HG03135 (cell line): Measurements from ENCODE around the gene SIX5.
A peak's percentile ranks its signal among the peaks of the same experiment; 100 is the strongest.

Experiments used
- ATAC-seq: cut with Tn5 transposase; IDR thresholded peaks from one replicate; pipeline ENCODE4 v1.9.1; 2021; ENCODE audit warnings: mild to moderate bottlenecking, moderate library complexity; ENCODE audit not compliant: unreplicated experiment

The SIX5 gene

DNA sequence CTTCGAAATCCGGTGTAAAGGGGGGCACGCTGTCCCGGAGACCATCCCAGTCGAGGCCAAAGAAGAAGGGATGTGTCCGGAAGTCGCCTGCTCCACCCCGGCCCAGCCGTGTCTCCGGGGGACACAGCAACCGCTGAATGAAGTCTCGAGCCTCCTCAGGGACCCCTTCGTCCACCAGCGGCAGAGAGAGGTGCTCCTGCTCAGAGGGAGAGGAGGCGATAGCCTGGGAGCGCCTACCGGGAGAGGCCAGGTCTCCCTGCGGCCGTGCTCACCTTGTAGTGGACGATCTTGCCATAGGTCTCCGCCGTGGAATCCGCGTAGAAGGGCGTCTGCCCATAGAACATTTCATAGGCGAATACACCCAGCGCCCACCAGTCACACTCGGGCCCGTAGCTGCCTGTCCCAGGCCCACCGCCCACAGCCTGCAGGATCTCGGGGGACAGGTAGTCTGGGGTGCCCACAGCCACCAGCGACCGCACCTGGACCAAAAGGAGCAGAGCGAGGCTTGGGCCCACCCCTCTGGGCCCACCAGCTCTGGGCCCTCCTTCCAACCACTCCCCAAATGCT lies 8.4 kb upstream of the SIX5 start:
- ATAC-seq: no peak

DNA sequence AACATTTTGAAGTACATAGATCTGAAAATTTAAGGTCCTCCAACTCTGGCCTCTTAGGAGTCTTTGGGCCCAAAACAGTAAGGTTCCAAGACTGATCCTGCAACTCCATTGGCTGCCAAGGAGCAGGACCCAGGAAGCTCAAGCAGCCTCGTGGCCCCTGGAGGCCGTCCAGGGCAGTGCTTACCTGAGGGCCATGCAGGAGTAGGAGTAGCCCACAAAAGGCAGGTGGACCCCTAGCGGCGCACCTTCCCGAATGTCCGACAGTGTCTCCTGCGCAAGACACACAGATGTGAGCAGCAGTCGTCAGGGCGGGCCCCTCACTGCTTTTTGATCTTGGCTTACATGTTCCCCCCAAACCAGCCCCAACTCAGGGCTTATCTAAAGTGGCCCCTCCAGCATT lies 5.7 kb upstream of the SIX5 start:
- ATAC-seq: no peak

DNA sequence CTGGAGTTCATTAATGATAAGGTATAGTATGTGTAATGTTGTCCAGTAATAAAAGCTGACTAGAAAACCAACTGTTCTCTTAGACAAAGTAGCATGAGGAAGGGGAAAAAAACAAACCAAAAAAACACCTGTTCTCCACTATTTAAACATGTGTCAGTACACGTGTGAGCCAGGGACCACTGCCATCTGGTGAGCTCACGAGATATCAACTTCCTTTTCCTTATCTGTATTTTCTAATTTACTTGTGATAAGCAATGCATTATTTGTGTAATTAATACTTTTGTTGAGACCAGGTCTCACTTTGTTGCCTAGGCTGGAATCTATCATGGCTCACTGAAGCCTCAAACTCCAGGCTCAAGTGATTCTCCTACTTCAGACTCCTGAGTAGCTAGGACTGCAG lies 4.3 kb upstream of the SIX5 start:
- ATAC-seq: no peak

DNA sequence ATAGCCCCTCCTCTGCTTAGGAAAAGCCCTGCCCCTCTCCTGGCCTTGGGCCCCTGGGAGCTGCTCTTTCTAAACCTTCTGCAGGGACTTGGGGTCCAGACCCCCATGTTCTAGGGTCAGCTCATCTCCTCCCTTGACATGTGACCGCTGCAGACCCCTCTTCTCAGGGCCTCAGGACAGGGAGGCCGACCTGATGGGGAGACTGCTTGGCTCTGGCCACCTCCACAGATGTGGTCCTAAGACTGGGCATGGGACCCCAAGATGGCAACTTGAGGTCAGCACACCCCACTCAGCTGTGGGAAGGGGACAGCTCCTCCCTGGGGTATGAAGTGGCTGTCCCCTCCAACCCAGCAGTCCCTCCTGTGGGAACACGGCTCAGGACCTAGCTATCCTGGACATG lies 3.9 kb upstream of the SIX5 start:
- ATAC-seq: no peak

DNA sequence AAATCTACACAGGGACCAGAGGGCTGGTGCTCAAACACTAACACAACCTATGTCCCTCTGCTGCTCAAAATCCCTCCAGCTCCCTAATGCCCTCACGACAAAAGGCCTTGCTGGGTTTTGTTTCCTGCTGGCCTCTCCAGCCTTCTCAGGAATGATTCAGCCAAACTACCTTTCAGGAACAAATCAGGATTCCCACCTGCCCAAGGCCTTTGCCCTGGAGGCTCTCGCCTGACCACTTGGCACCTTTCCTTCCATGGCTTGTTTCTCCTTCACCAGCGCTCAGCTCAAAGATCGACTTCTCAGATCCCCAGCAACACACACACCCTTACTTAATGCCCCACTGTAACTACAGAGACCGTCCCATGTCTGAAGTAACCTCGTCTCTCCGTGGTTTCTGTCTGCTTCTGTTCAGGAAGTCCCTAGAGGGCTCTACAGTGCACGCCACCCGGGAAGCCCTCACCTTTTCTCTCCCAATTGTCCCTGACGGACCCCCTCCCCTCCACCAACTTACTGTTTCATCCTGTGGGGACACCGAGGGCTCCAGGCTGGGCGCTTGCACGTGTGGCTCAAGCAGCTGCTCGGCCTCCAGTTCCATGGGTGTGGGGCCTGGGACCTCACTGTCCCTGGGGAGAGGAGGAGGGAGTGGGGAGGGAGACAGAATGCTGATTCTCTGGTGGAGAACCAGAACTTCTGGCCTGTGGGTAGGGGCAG lies 3.2 kb upstream of the SIX5 start:
- ATAC-seq: no peak

DNA sequence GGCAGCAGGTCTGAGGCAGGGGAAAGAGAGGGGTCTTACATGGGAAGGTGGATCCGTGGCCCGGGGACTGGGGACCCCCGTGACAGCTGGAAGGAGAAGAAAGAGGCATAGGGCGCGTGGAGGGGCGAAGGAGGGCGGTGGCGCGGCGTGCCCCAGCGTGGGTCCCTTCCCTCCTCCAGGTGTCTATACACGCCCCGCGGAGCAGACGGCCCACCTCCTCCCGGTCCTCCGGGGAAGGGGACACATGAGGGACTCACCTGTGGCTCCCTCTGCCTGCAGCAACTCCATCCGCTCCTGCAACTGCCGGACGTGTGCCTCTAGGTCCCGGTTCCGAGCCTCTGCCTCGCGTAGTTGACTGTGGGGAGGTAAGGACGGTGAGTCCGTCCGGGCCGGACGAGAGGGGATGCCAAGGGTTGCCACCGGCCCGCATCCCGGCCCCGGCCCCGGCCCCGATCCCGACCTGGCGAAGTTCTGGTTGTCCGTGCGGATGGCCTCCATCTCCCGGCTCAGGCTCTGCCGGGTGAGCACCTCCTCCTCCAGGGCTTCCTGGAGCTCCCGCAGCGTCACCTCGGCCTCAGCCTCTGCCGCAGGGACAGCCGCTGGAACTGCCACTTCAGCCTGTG lies 2.4 kb upstream of the SIX5 start:
- ATAC-seq: no peak

DNA sequence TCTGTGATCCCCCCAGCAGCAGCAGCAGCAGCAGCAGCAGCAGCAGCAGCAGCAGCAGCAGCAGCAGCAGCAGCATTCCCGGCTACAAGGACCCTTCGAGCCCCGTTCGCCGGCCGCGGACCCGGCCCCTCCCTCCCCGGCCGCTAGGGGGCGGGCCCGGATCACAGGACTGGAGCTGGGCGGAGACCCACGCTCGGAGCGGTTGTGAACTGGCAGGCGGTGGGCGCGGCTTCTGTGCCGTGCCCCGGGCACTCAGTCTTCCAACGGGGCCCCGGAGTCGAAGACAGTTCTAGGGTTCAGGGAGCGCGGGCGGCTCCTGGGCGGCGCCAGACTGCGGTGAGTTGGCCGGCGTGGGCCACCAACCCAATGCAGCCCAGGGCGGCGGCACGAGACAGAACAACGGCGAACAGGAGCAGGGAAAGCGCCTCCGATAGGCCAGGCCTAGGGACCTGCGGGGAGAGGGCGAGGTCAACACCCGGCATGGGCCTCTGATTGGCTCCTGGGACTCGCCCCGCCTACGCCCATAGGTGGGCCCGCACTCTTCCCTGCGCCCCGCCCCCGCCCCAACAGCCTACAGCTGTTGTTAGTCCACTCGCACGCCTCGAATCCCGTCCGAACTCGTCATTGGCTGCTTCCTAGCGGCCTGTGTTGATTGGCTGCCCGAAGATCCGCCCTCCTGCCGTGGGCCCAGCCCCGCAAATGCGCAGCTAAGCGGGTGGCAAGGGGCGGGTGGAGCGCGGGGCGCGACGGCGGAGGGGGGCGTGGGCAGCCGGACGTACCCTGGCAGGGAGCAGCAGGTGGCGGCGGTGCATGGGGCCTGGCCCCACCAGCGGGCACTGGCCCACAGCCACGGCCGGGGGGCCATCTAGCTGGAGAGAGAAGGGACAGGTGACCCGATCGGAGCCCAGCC lies 1.4 kb upstream of the SIX5 start:
- ATAC-seq: peak; percentile 50

DNA sequence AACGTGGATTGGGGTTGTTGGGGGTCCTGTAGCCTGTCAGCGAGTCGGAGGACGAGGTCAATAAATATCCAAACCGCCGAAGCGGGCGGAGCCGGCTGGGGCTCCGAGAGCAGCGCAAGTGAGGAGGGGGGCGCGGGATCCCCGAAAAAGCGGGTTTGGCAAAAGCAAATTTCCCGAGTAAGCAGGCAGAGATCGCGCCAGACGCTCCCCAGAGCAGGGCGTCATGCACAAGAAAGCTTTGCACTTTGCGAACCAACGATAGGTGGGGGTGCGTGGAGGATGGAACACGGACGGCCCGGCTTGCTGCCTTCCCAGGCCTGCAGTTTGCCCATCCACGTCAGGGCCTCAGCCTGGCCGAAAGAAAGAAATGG lies 754 bp upstream of the SIX5 start:
- ATAC-seq: no peak

DNA sequence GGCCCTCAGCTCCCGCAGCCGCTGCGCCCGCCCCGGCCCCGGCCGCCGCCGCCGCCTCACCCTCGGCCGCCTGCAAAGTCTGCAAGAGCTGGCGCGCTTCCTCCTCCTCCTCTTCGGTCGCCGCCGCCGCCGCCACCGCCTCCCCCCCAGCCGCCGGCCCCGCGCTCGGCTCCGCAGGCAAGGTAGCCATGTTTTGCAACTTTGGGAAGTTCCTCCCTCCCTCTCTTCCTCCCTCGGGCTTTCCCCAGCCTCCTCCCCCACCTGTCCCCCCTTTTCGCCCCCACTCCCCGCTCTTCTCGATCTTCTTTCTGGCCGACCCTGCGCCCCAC lies 433 bp downstream of the SIX5 start:
- ATAC-seq: no peak

DNA sequence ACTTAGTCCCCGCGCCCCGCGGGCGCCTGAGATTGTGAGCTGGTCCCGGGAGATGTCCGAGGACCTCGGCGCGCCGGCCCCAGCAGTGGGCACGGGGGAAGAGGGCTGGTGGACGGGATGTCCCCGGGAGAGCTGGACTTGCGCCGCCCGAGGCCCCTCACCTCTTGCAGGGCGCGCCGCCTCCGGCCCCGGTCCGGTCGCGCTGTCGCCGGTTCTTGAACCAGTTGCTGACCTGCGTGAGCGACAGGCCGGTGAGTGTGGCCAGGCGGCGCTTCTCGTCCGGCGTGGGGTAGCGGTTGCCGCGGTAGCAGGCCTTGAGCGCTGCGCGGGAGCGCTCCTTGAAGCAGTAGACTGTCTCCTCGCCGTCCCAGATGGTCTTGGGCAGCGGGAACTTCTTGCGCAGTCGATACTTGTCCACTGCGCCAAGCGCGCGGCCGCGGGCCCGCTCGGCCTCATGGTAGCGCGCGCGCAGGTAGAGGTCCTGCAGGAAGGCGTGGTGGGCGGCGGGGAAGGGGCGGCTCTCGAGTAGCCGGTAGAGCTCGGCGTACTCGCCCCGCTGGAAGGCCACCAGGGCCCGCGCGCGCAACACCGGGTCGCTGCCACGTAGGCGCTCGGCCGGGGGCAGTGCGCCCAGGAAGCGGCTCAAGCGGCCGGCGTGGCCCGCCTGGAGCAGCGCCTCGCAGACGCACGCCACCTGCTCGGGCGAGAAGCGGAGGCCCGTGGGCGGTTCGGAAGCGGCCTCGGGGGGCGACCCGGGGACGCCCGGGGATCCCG lies 984 bp downstream of the SIX5 start:
- ATAC-seq: no peak

DNA sequence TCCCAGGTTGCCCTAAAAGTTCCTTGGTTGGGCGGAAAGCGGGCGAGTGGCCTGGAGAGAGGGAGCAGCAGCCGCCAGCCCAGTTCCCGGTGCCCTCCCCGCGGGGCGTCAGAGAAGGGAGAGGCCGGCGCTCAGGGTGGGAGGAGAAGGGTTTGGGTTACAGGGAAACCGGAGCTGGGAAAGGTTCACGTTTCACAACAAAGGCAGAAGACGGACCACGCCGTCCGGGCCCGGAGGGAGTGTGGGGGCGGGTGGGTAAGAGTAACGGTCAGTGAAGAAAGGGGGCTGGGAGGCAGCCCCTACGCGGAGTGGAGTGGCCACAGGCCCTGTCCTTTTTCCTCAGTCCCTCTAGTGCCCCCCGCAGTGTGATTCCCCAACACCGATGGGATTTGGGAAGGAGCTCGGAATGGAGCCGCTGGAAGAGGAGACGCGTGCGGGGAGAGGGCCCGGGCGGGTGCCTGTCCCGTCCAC lies 1.6 kb downstream of the SIX5 start:
- ATAC-seq: no peak

DNA sequence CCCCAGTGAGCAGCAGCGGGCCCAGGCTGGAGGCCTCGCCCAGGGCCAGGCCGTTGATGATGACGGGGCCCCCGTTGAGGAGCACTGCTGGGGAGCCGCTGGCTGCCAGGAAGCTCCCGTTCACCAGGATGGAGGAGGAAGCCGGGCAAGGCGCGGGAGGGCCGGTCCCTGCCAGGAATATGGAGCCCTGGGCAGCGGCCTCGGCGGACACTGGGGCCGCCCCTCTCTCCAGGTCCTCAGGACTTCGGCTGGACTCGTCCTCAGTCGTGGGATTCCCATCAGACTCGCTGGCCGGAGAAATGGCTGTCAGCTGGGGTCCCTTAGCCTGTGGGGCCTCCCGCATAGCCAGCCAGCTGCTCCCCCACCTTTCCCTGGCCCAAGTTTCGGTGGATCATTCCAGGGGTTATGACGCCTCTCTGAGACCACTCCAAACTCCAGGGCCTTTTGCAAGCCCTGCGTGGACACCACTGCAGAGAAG lies 2.1 kb downstream of the SIX5 start:
- no peak for ATAC-seq

DNA sequence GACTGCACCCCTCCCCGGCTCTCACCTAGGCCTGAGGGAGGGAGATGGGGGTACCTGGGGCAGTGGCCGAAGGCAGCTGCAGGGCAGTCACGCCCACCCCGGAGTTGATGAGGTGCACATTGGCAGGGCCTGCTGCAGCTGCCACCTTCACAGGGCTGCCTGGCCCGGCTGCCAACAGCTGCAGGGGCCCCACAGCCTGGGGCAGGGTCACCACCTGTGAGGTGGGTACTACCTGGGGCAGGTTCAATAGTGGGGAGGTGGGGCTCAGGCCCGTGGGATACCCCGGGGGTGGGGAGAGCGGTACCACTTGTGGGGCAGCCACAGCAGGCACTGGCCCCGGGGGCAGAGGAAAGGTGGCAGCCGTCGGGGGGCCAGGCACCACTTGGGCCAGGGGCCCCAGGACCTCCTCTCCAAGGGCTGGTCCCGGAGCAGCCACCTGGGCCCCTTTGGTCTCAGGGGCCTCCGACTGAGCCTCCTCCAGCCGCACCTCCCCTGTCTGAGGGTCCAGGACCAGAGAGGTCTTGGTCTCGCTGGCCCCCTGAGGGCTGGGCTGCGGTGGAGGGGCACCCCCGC lies 2.7 kb downstream of the SIX5 start:
- no peak for ATAC-seq

DNA sequence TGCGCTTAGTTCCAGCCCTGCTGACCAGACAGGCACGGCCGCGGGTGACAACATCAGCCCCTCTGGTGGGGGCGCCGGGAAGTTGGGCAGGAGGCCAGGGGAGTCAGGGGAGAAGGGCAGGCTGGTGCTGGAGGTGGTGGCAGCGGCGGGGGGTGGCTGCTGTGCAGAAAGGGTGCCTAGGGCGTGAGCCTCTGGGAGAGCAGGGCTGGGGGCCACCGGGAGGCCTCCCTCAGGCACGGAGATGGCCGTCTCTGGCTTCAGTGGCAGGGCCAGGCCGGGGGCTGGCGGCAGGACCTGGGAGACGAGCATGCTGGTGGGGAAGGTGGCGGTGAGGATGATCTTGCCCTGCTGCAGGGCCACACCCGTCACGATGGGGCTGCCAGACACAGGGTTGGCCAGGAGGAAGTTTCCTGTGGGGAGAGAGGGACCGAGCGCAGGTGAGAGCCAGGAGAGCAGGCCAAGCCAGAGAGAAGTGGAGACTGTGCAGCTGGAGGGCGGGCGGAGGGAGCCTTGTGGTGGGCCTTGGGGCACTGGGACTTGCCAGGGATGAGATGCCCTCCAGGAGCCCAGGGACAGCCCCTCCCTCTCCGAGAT lies 3.3 kb downstream of the SIX5 start:
- no peak for ATAC-seq

DNA sequence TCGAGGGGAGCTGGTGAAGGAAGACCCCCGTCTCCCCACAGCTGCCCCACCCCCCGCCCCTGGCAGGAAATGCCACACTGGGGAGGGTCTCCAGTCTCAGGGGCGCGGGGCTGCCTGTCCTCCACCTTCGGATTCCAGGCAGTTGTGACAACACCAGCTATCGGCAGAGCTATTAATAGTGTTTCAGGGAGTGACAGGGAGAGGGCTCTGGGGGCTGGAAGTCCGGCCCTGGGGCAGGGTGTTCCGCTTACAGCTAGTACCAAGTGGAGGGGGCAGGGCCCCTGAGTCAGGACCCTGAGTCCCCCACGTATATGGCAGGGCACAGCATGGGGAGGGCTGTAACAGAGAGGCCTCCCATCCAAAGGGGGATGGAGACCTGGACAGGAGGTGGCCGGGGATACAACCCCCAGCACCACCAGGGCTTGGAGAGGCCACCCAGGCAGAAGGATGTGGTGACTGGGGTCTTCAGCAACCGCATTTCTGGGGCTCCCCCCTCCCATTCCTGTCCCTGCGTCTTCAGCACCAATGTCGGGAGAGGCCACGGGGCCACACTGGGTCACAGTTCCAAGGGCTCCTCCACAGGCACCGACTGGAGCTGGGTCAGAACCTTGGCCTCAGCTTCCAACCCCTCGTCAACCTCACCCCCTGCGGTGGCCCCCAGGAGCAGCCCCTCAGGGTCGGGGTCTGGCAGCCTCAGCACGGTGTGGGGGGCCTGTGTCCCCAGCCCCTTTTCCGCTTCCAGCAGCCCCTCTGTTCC lies 3.9 kb downstream of the SIX5 start:
- no peak for ATAC-seq

DNA sequence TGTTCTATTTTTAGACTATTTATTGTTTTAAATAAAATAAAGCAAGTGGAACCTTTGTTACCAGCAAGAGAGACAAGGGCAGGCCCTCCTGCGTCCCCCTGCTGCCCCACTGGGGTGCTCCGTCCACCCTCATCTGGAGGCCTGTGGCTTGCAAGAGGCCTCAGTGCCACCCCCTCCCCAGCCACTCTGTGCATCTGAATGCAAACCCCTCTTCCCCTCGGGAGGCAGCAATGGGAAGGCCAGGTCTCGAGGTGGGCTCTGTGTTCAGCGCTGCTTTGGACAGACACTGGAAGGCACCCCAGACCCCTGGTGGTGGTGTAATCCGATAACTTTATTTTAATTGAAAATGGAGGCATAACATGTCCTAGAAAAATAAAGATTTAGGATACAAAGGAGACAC lies 4.6 kb downstream of the SIX5 start:
- no peak for ATAC-seq

DNA sequence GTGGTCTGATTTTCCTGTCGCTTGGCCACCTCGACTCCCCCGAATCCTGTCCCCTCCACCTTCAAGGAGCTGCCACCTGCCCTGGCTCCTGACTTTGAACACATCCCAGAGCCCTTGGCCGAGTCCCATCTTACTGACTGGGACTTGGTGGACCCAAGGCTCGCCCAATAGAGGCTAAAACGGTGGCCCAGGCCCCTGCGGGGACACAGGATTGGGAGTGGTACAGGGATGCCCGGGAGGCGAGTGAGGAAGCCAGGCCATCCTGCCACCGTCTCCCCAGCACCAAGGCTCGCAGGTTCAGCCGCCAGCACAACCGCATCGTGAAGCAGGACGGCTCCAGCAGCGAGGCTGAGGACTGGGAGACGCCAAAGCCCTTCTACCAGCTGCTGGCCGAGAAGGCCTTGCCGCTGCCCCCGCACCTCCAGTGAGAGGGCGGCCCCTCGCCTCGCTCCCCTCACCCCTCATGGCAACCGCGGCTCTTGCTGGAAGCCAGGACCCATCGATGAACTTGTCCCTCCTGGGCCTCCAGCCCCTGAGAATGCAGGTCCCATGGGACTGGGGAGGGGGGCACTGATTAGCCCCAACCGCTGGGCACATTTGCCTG lies 5.3 kb downstream of the SIX5 start:
- no peak for ATAC-seq

DNA sequence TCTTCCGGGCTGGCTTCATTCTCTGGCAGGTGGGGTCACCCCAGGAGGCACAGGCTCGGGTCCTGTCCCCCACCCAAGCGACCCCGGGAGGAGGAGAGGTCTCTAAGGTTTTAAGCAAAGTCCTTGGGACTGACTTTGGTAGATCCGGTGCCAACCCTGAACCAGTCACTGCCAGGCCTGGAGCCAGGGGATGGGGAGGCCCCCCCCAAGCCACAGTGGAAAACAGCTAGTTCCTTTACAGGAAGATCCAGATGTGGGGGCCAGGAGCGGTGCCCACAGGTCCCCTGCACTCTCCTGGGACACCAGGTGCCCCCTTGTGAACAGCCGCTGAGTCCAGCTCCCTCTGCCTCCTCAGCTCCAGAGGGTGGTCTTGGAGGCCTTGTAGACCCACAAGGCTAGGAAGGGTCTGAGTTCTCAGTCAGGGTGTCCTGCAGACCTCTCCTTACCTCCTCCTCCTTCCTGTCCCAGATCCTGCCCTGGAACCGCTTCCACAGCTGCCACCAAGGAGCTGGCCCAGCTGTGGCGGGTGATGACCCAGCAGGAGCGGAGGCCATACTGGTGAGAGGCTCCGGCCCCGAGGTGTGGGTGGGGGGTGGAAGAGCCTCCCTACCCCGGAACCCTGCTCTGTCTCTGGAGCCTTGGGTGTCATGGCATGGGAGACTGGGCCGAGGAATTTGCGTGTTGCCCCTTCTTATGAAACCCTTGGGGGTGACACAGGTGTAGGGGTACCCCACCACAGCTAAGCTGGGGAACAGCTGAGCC lies 6.0 kb downstream of the SIX5 start:
- ATAC-seq: no peak
